H9 (cell line): Measurements from ENCODE around the gene HS6ST3. TPM values are rescaled to one million over a fixed set of nuclear protein-coding genes. Genes with fewer than 3 reads are reported as not detected.

Experiments used
- DNase-seq: peaks from one replicate; pipeline ENCODE4 v3.0.0-alpha.2; 2017
- H2AFZ ChIP-seq: one replicate; pipeline ENCODE4 v1.6.1; 2013; ENCODE audit warnings: mild to moderate bottlenecking, low read length, control low read depth, moderate library complexity
- H2AK5ac ChIP-seq: 2 replicates; pipeline ENCODE4 v1.6.1; 2013; ENCODE audit warnings: low read length, control low read depth, mixed read lengths; ENCODE audit not compliant: insufficient read length
- H2BK120ac ChIP-seq: one replicate; pipeline ENCODE4 v1.6.1; 2013; ENCODE audit warnings: low read depth, mild to moderate bottlenecking, low read length, control low read depth, inconsistent platforms; ENCODE audit not compliant: poor library complexity, severe bottlenecking
- H2BK12ac ChIP-seq: 2 replicates; pipeline ENCODE4 v1.6.1; 2013; ENCODE audit warnings: low read length, control low read depth, mixed read lengths, low read depth; ENCODE audit not compliant: insufficient read length
- H2BK15ac ChIP-seq: 2 replicates; pipeline ENCODE4 v1.6.1; 2013; ENCODE audit warnings: low read depth, low read length, control low read depth
- H2BK20ac ChIP-seq: one replicate; pipeline ENCODE4 v1.6.1; 2013; ENCODE audit warnings: low read depth, mild to moderate bottlenecking, low read length, control low read depth, inconsistent platforms; ENCODE audit not compliant: poor library complexity, severe bottlenecking
- H2BK5ac ChIP-seq: 2 replicates; pipeline ENCODE4 v1.6.1; 2013; ENCODE audit warnings: low read length, control low read depth, mixed read lengths; ENCODE audit not compliant: insufficient read length
- H3K14ac ChIP-seq: 2 replicates; pipeline ENCODE4 v1.6.1; 2013; ENCODE audit warnings: low read length, control low read depth; ENCODE audit not compliant: insufficient read depth
- H3K18ac ChIP-seq: 2 replicates; pipeline ENCODE4 v1.6.1; 2013; ENCODE audit warnings: low read depth, mild to moderate bottlenecking, mixed read lengths, low read length, control low read depth; ENCODE audit not compliant: insufficient read length
- H3K23ac ChIP-seq: 2 replicates; pipeline ENCODE4 v1.6.1; 2013; ENCODE audit warnings: low read length, control low read depth, mixed read lengths, low read depth; ENCODE audit not compliant: insufficient read length
- H3K23me2 ChIP-seq: 2 replicates; pipeline ENCODE4 v1.6.1; 2013; ENCODE audit warnings: low read depth, mild to moderate bottlenecking, mixed read lengths, low read length, control low read depth; ENCODE audit not compliant: insufficient read length, poor library complexity, severe bottlenecking
- H3K27ac ChIP-seq: 2 replicates; pipeline ENCODE4 v1.5.1; 2013; ENCODE audit warnings: low read length, control low read depth, mixed read lengths, low read depth; ENCODE audit not compliant: insufficient read length
- H3K27me3 ChIP-seq: 2 replicates; pipeline ENCODE4 v1.6.1; 2013; ENCODE audit warnings: low read length, control low read depth, inconsistent platforms; ENCODE audit not compliant: insufficient read depth
- H3K4ac ChIP-seq: 2 replicates; pipeline ENCODE4 v1.6.1; 2013; ENCODE audit warnings: low read depth, mild to moderate bottlenecking, control low read depth, inconsistent platforms, low read length, moderate library complexity
- H3K4me1 ChIP-seq: 2 replicates; pipeline ENCODE4 v1.6.1; 2013; ENCODE audit warnings: low read length, control low read depth, inconsistent platforms; ENCODE audit not compliant: insufficient read depth
- H3K4me2 ChIP-seq: 2 replicates; pipeline ENCODE4 v1.6.1; 2013; ENCODE audit warnings: low read length, control low read depth, mixed read lengths; ENCODE audit not compliant: insufficient read length, insufficient read depth
- H3K56ac ChIP-seq: 2 replicates; pipeline ENCODE4 v1.6.1; 2013; ENCODE audit warnings: low read depth, mild to moderate bottlenecking, mixed read lengths, low read length, control low read depth; ENCODE audit not compliant: insufficient read length
- H3K79me1 ChIP-seq: 2 replicates; pipeline ENCODE4 v1.6.1; 2013; ENCODE audit warnings: low read depth, mild to moderate bottlenecking, moderate library complexity, low read length, control low read depth, inconsistent platforms; ENCODE audit not compliant: insufficient read depth, poor library complexity, severe bottlenecking
- H3K79me2 ChIP-seq: 2 replicates; pipeline ENCODE4 v1.6.1; 2013; ENCODE audit warnings: low read length, control low read depth, inconsistent platforms; ENCODE audit not compliant: insufficient read depth
- H3K9ac ChIP-seq: 2 replicates; pipeline ENCODE4 v1.6.1; 2013; ENCODE audit warnings: low read length, control low read depth, mixed read lengths; ENCODE audit not compliant: insufficient read length; ENCODE audit errors: extremely low read depth
- H3K9me3 ChIP-seq: one replicate; pipeline ENCODE4 v1.6.1; 2013; ENCODE audit warnings: low read depth, low read length, inconsistent platforms; ENCODE audit not compliant: control insufficient read depth
- H3T11ph ChIP-seq: one replicate; pipeline ENCODE4 v1.6.1; 2013; ENCODE audit warnings: mild to moderate bottlenecking, low read length, control low read depth, inconsistent platforms
- H4K20me1 ChIP-seq: one replicate; pipeline ENCODE4 v1.6.1; 2013; ENCODE audit not compliant: control insufficient read depth, insufficient read length, insufficient read depth
- H4K5ac ChIP-seq: 2 replicates; pipeline ENCODE4 v1.6.1; 2013; ENCODE audit warnings: low read depth, mild to moderate bottlenecking, mixed read lengths, low read length, control low read depth; ENCODE audit not compliant: insufficient read length
- H4K8ac ChIP-seq: replicated peaks from 2 replicates; pipeline ENCODE4 v1.6.1; 2013; ENCODE audit warnings: low read length, control low read depth, mixed read lengths, low read depth; ENCODE audit not compliant: insufficient read length
- H4K91ac ChIP-seq: 2 replicates; pipeline ENCODE4 v1.6.1; 2013; ENCODE audit warnings: low read depth, mild to moderate bottlenecking, moderate library complexity, mixed read lengths, low read length, control low read depth; ENCODE audit not compliant: insufficient read length
- H3K27ac Mint-ChIP-seq, 3 experiments: 2 replicates in 2 of 3; 3 replicates in 1 of 3; pipeline ENCODE4 v1.8.0; 2020 to 2021; ENCODE audit warnings: mixed read lengths in 3 of 3, mild to moderate bottlenecking in 1 of 3, moderate library complexity in 1 of 3
- H3K27me3 Mint-ChIP-seq: 2 replicates; pipeline ENCODE4 v1.8.0; 2021; ENCODE audit warnings: low read depth, mild to moderate bottlenecking, moderate library complexity, mixed read lengths
- H3K36me3 Mint-ChIP-seq, 3 experiments: 2 replicates in 2 of 3; 3 replicates in 1 of 3; pipeline ENCODE4 v1.8.0; 2020 to 2021; ENCODE audit warnings: low read depth in 3 of 3, mixed read lengths in 3 of 3; ENCODE audit not compliant: insufficient read depth in 1 of 3
- H3K4me1 Mint-ChIP-seq, 2 experiments: 2 replicates each; pipeline ENCODE4 v1.8.0; 2020; ENCODE audit warnings: mixed read lengths in 2 of 2
- H3K4me3 Mint-ChIP-seq, 2 experiments: 2 replicates in 1 of 2; 3 replicates in 1 of 2; pipeline ENCODE4 v1.8.0; 2020 to 2021; ENCODE audit warnings: mild to moderate bottlenecking in 2 of 2, mixed read lengths in 2 of 2, moderate library complexity in 1 of 2
- H3K9me3 Mint-ChIP-seq, 2 experiments: 2 replicates in 1 of 2; 3 replicates in 1 of 2; pipeline ENCODE4 v1.8.0; 2020; ENCODE audit warnings: mild to moderate bottlenecking in 2 of 2, mixed read lengths in 2 of 2, moderate library complexity in 1 of 2
- CTCF ChIP-seq: fragments of 200-600 bp; sonication (generic); conservative IDR thresholded peaks from 3 replicates; pipeline ENCODE4 v1.8.0; 2021; ENCODE audit warnings: antibody characterized with exemption, mild to moderate bottlenecking
- WGBS: extraction: QIAGEN DNeasy Blood & Tissue Kit; methylation state at CpG from one replicate; pipeline ENCODE4 v1.1.7; 2013; ENCODE audit warnings: missing lambda C conversion rate, low lambda C conversion rate, mixed read lengths; ENCODE audit not compliant: insufficient read length; ENCODE audit errors: extremely low coverage; 5-methylcytosine and 5-hydroxymethylcytosine counted together
- total RNA-seq: library from RNA; stranded (reverse); gene quantifications from 2 replicates; pipeline ENCODE4 v1.2.1, GENCODE V29; 2021

Gene HS6ST3
- total RNA-seq, 1 experiment from 2014 or later, result 0.44 TPM

GRCh38 chr13:96707146-96707545, 617.2 kb downstream of the HS6ST3 start:
- no CpG with 5 or more reads among the region's 3 CpGs for WGBS
- H3K4me3 Mint-ChIP-seq, result no peak overlapping the region
- H3T11ph ChIP-seq, result no peak overlapping the region

More at GRCh38 chr13:96707146-96707545, 617.2 kb downstream of the HS6ST3 start:
- Histone ChIP-seq H2BK12ac (no peak overlapping the region), H3K18ac (no peak overlapping the region), H3K79me2 (no peaks in the 10 kb centered on the region), H3K27me3 (no peaks in the 10 kb centered on the region), H2AFZ (no peak overlapping the region), H2BK15ac (no peak overlapping the region), H3K79me1 (no peaks in the 10 kb centered on the region), H4K20me1 (peaks cover 2% of the 10 kb centered on the region), H2BK120ac (no peak overlapping the region), H4K91ac (no peak overlapping the region), H2AK5ac (no peak overlapping the region), H3K56ac (no peak overlapping the region), H2BK20ac (no peak overlapping the region), H4K8ac (no peak overlapping the region), H3K4me1 (no peaks in the 10 kb centered on the region), H3K9ac (no peak overlapping the region), H3K23me2 (no peaks in the 10 kb centered on the region), H3K27ac (no peak overlapping the region), H3K4ac (no peak overlapping the region), H3K4me2 (no peak overlapping the region), H3K9me3 (no peaks in the 10 kb centered on the region), H4K5ac (no peak overlapping the region), H2BK5ac (no peak overlapping the region), H3K23ac (no peak overlapping the region), H3K14ac (no peak overlapping the region)
- peaks cover 0 to 5% of the 10 kb centered on the region in 2 experiments; a peak in 2 of 5 replicates for H3K9me3 Mint-ChIP-seq
- H3K36me3 Mint-ChIP-seq, result no peaks in the 10 kb centered on the region; a peak in 1 of 7 replicates
- no peak for DNase-seq
- H3K4me1 Mint-ChIP-seq, result peaks cover 4 to 7% of the 10 kb centered on the region in 2 experiments; a peak in 2 of 4 replicates
- H3K27me3 Mint-ChIP-seq, result no peaks in the 10 kb centered on the region
- TF ChIP-seq CTCF, result no peak
- no peak overlapping the region for H3K27ac Mint-ChIP-seq
